Spleen (tissue), 11 donors: ENCODE measurements around the gene FN1. TPM values are rescaled to one million over a fixed set of nuclear protein-coding genes. Genes with fewer than 3 reads are reported as not detected.
A peak's percentile ranks its signal among the peaks of the same experiment; 100 is the strongest.

Experiments
- DNase-seq: peaks from one replicate; pipeline ENCODE4 v3.0.0-alpha.2; 2020
- H3K27ac ChIP-seq, 8 donors: fragments of 200-600 bp; sonication (generic) in 7 of 8; 1 replicate in 4 of 8; 2 replicates in 4 of 8; pipeline versions ENCODE4 v1.5.0 to v1.8.0; 2016 to 2021; ENCODE audit warnings: inconsistent platforms in 4 of 8, mild to moderate bottlenecking in 4 of 8, moderate library complexity in 1 of 8
- H3K27me3 ChIP-seq, 7 donors: fragments of 200-600 bp; sonication (generic) in 6 of 7; replicated peaks in 1 of 7; 1 replicate in 4 of 7; 2 replicates in 3 of 7; pipeline versions ENCODE4 v1.5.0 to v1.8.0; 2016 to 2021; ENCODE audit warnings: inconsistent platforms in 3 of 7, mild to moderate bottlenecking in 1 of 7
- H3K36me3 ChIP-seq, 6 donors: fragments of 200-600 bp; sonication (generic) in 5 of 6; 1 replicate in 4 of 6; 2 replicates in 2 of 6; pipeline versions ENCODE4 v1.5.0 to v1.8.0; 2016 to 2021; ENCODE audit warnings: inconsistent platforms in 2 of 6
- H3K4me1 ChIP-seq, 6 donors: fragments of 200-600 bp; sonication (generic) in 5 of 6; 1 replicate in 3 of 6; 2 replicates in 3 of 6; pipeline versions ENCODE4 v1.5.0 to v1.8.0; 2016 to 2021; ENCODE audit warnings: inconsistent platforms in 3 of 6
- H3K4me3 ChIP-seq, 8 donors: fragments of 200-600 bp; sonication (generic) in 7 of 8; 1 replicate in 4 of 8; 2 replicates in 4 of 8; pipeline versions ENCODE4 v1.5.0 to v1.8.0; 2016 to 2021; ENCODE audit warnings: inconsistent platforms in 4 of 8, mild to moderate bottlenecking in 4 of 8, moderate library complexity in 2 of 8
- H3K9me3 ChIP-seq, 8 donors: fragments of 200-600 bp; sonication (generic) in 7 of 8; 1 replicate in 4 of 8; 2 replicates in 4 of 8; pipeline versions ENCODE4 v1.5.0 to v1.8.0; 2016 to 2021; ENCODE audit warnings: inconsistent platforms in 4 of 8
- CTCF ChIP-seq, 11 experiments: fragments of 200-600 bp in 7 of 11; fragments of 450-650 bp in 4 of 11; sonication (generic) in 4 of 11; IDR thresholded peaks in 8 of 11; conservative IDR thresholded peaks in 3 of 11; 1 replicate in 7 of 11; 2 replicates in 4 of 11; pipeline versions ENCODE4 v1.4.0 to v1.8.0; 2016 to 2021; ENCODE audit warnings: antibody characterized with exemption in 11 of 11, inconsistent platforms in 4 of 11, mild to moderate bottlenecking in 1 of 11
- POLR2A ChIP-seq, 3 donors: fragments of 450-650 bp; IDR thresholded peaks; one replicate each; pipeline ENCODE4 v1.5.1; 2017; ENCODE audit warnings: antibody characterized with exemption in 3 of 3, mild to moderate bottlenecking in 1 of 3
- POLR2AphosphoS5 ChIP-seq, 3 donors: sonication (generic); formaldehyde crosslinking; IDR thresholded peaks; one replicate each; pipeline ENCODE4 v1.5.1; 2017; ENCODE audit warnings: antibody characterized with exemption in 3 of 3
- WGBS, 5 donors: extraction: QIAGEN DNeasy Blood & Tissue Kit in 3 of 5; methylation state at CpG; one replicate each; pipeline versions ENCODE4 v1.1.5 to v1.1.7; 2013 to 2018; 5-methylcytosine and 5-hydroxymethylcytosine counted together
- intact Hi-C: fragments of 100-400 bp; cut with DNase I; formaldehyde crosslinking; loops from one replicate; pipeline ENCODE4 v1.15.0; 2023; ENCODE audit warnings: low total_unique reads
- polyA plus RNA-seq, 3 donors: library from polyadenylated mRNA; stranded (reverse); fragments of 200-250 nt; gene quantifications; one replicate each; pipeline ENCODE4 v1.2.1, GENCODE V29; 2013
- total RNA-seq, 7 donors: library from RNA; depleted of rRNA in 3 of 7; stranded (reverse); fragments of >200 nt in 3 of 7; fragmentation: NEBNext Ultra II Directional in 4 of 7; extraction: Animal tissue kit (Norgen Biotek cat#: 25700) in 4 of 7; gene quantifications; one replicate each; pipeline versions ENCODE4 v1.1.0 to v1.2.1, GENCODE V29; 2016 to 2021
- donor health status: healthy with polysubstance abuse.
- donor health status: DM: no; HTN: no; CAD: no; lungs with moderate emphysema.
- donor health status: DM: no; HTN: no; CAD: no.
- donor health status: Bipolar disorder and iron deficiency.
- donor health status: healthy.
- donor health status: DM: no; HTN: no; CAD: no.
- donor health status: DM: yes; HTN: yes; CAD: no.

The FN1 gene
- total and polyA plus RNA-seq, 10 donors, result 28.0 to 104 (median 35.8) TPM

DNA sequence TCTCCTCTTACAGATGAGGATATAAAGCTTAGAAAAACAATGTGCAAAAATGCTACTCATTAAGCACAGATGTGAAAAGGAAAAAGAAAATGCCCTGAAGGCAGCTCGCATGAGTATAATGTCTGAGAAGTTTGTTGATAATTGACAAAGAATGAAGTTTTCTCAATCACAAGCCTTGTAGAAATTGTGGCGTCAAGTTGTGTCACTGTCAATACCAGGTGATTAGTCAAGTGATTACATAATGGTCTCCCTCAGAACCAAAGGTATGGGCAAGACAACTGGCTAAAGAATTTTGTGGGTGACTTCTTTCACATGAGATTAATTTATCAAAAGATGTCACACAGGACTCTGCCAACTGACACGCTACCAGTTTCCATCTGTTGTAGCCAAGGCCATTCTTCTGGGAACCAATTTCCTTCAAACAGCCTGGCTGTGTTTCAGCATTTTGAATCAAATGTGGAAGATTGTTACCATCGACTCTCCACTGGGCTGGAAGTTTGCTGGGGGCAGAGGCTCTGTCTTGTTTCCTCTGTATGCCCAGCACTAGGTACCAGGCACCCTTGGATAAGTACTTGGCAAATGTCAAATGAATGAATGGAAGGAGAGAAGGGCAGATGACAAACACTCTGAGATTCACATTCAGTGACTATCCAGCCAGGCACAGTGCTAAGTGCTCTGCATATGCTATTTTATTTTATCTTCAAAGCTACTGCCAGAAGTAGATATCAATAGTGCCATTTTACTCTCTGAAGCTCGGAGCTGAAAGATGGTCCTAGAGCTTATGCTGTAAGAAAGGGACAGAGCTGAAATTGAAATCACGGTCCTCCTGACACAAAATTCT lies 5.9 kb upstream of the FN1 start:
- intact Hi-C loops, result no loop called here
- H3K27ac ChIP-seq, result peak overlapping the region in 2 of 8 donors; percentile 2 to 23
- peaks cover 0 to 60% (median 8%) of the 10 kb centered on the region in 7 donors for H3K27me3 ChIP-seq
- no peak for TF ChIP-seq POLR2AphosphoS5 (IDR thresholded peaks at IDR 0.05)
- TF ChIP-seq POLR2A (IDR thresholded peaks at IDR 0.05), result no peak
- no peak for TF ChIP-seq CTCF (IDR thresholded peaks at IDR 0.05 in 8 of 11, conservative IDR thresholded peaks at IDR 0.05 in 3 of 11)
- no peak for DNase-seq
- no peak overlapping the region for H3K4me3 ChIP-seq
- H3K36me3 ChIP-seq, result no peaks in the 10 kb centered on the region
- peaks cover 0 to 12% (median 6%) of the 10 kb centered on the region in 6 donors for H3K4me1 ChIP-seq
- no peaks in the 10 kb centered on the region for H3K9me3 ChIP-seq
- 70 to 84% (median 79%) methylated on average over 6 of the region's 6 CpGs for WGBS, 5 donors

DNA sequence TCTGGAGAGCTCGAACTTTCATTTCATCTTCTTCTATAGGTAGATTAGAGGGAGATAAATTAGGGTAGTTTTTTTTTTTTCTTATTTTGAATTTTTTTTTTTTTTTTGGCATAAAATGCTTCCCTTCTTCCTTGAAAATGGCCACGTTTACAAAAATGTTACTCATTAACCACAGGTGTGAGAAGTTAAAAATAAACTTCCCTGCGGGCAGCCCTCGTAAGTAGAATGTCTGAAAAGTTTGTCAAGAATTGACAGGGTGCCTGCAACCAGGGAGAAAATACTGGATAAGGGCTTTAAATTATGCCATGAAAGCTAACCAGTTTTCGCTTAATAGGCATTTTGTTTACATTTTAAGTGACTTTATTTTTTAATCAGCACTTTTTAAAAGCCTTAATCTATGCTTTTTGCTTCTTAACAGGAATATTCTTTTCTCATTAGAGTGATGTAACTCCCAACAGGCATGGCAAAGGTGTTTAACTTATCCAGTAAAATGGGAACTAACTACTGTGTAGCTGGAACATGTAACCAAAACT lies 4.2 kb upstream of the FN1 start:
- TF ChIP-seq CTCF (IDR thresholded peaks at IDR 0.05 in 8 of 11, conservative IDR thresholded peaks at IDR 0.05 in 3 of 11) (no peak), POLR2A (IDR thresholded peaks at IDR 0.05) (no peak), POLR2AphosphoS5 (IDR thresholded peaks at IDR 0.05) (no peak)
- no peak overlapping the region for H3K27ac ChIP-seq
- DNase-seq, result no peak
- intact Hi-C loops, result no loop called here
- peaks cover 11 to 29% (median 21%) of the 10 kb centered on the region in 6 donors for H3K4me1 ChIP-seq
- no peaks in the 10 kb centered on the region for H3K36me3 ChIP-seq
- H3K27me3 ChIP-seq, result peaks cover 0 to 78% (median 25%) of the 10 kb centered on the region in 7 donors
- no peak overlapping the region for H3K4me3 ChIP-seq
- no peaks in the 10 kb centered on the region for H3K9me3 ChIP-seq
- WGBS, 5 donors, result 68 to 78% (median 69%) methylated on average over 5 of the region's 5 CpGs

- H3K4me3 ChIP-seq, result no peak overlapping the region
- no peak overlapping the region for H3K27ac ChIP-seq
- intact Hi-C loops, result no loop called here
- no peaks in the 10 kb centered on the region for H3K9me3 ChIP-seq
- peaks cover 0 to 84% (median 32%) of the 10 kb centered on the region in 7 donors for H3K27me3 ChIP-seq
- H3K4me1 ChIP-seq, result peaks cover 13 to 31% (median 22%) of the 10 kb centered on the region in 6 donors
- no peaks in the 10 kb centered on the region for H3K36me3 ChIP-seq
- WGBS, 5 donors, result 71 to 89% (median 78%) methylated on average over 2 of the region's 2 CpGs
- TF ChIP-seq POLR2AphosphoS5 (IDR thresholded peaks at IDR 0.05), result no peak
- no peak for TF ChIP-seq POLR2A (IDR thresholded peaks at IDR 0.05)
- no peak for TF ChIP-seq CTCF (IDR thresholded peaks at IDR 0.05 in 8 of 11, conservative IDR thresholded peaks at IDR 0.05 in 3 of 11)
- no peak for DNase-seq
Measured at GRCh38 chr2:215439404-215439803, 3.5 kb upstream of the FN1 start.

GRCh38 chr2:215437614-215438013 lies 1.7 kb upstream of the FN1 start:
- no peak for DNase-seq
- Histone ChIP-seq H3K27me3 (peaks cover 2 to 87% (median 41%) of the 10 kb centered on the region in 7 donors), H3K4me1 (peaks cover 13 to 31% (median 22%) of the 10 kb centered on the region in 6 donors), H3K36me3 (no peaks in the 10 kb centered on the region), H3K9me3 (no peaks in the 10 kb centered on the region), H3K4me3 (no peak overlapping the region), H3K27ac (peak overlapping the region in 1 of 8 donors; percentile 79)
- intact Hi-C loops, result no loop called here
- TF ChIP-seq CTCF (IDR thresholded peaks at IDR 0.05 in 8 of 11, conservative IDR thresholded peaks at IDR 0.05 in 3 of 11) (no peak), POLR2AphosphoS5 (IDR thresholded peaks at IDR 0.05) (no peak), POLR2A (IDR thresholded peaks at IDR 0.05) (no peak)
- 55 to 67% (median 62%) methylated on average over 2 of the region's 2 CpGs for WGBS, 5 donors
